Neural cell (in vitro differentiated cells): ENCODE measurements around the gene EPHB4. TPM values are rescaled to one million over a fixed set of nuclear protein-coding genes. Genes with fewer than 3 reads are reported as not detected.

Source experiments
- H2AFZ ChIP-seq: fragments of 200-600, 300-800 bp; sonication (generic), shearing (Covaris generic); 2 replicates; pipeline ENCODE4 v1.6.0; 2014; ENCODE audit warnings: low read depth, mild to moderate bottlenecking, antibody characterized with exemption, low read length, moderate library complexity
- H3F3A ChIP-seq: fragments of 200-600 bp; shearing (Covaris generic); 2 replicates; pipeline ENCODE4 v1.6.1; 2016; ENCODE audit warnings: mild to moderate bottlenecking, moderate library complexity, mixed read lengths, antibody characterized with exemption, low read length; ENCODE audit not compliant: insufficient read depth, poor library complexity, severe bottlenecking
- H3K27ac ChIP-seq: fragments of 200-600, 300-800 bp; sonication (generic), shearing (Covaris generic); 2 replicates; pipeline ENCODE4 v1.5.1; 2014; ENCODE audit warnings: mild to moderate bottlenecking, low read length, moderate library complexity
- H3K27me3 ChIP-seq: fragments of 300-800, 200-600 bp; sonication (generic), shearing (Covaris generic); 2 replicates; pipeline ENCODE4 v1.6.0; 2014; ENCODE audit warnings: mild to moderate bottlenecking, low read depth, low read length, moderate library complexity; ENCODE audit not compliant: insufficient read depth
- H3K36me3 ChIP-seq: fragments of 300-800, 200-600 bp; sonication (generic), shearing (Covaris generic); 2 replicates; pipeline ENCODE4 v1.5.1; 2014; ENCODE audit warnings: mild to moderate bottlenecking, antibody characterized with exemption, low read length, moderate library complexity; ENCODE audit not compliant: insufficient read depth
- H3K4me2 ChIP-seq: fragments of 300-800, 200-600 bp; sonication (generic), shearing (Covaris generic); 2 replicates; pipeline ENCODE4 v1.6.0; 2014; ENCODE audit warnings: mild to moderate bottlenecking, low read length
- H3K4me3 ChIP-seq: fragments of 300-800, 200-600 bp; sonication (generic), shearing (Covaris generic); 2 replicates; pipeline ENCODE4 v1.5.1; 2014; ENCODE audit warnings: mild to moderate bottlenecking, low read length, moderate library complexity
- H3K79me2 ChIP-seq: fragments of 200-600 bp; shearing (Covaris generic); replicated peaks from 2 replicates; pipeline ENCODE4 v1.6.0; 2014; ENCODE audit warnings: mild to moderate bottlenecking, low read length, moderate library complexity; ENCODE audit not compliant: insufficient read depth
- H3K9ac ChIP-seq: fragments of 300-800, 200-600 bp; sonication (generic), shearing (Covaris generic); 2 replicates; pipeline ENCODE4 v1.6.1; 2016; ENCODE audit warnings: mild to moderate bottlenecking, low read length, mixed read lengths
- H3K9me2 ChIP-seq: fragments of 200-600 bp; shearing (Covaris generic); 2 replicates; pipeline ENCODE4 v1.6.1; 2016; ENCODE audit warnings: mild to moderate bottlenecking, low read length, mixed read lengths; ENCODE audit not compliant: insufficient read depth
- H3K9me3 ChIP-seq: fragments of 200-600, 300-800 bp; sonication (generic), shearing (Covaris generic); 2 replicates; pipeline ENCODE4 v1.6.1; 2016; ENCODE audit warnings: mild to moderate bottlenecking, mixed run types, low read length, moderate library complexity, mixed read lengths
- H4K20me1 ChIP-seq: fragments of 200-600 bp; shearing (Covaris generic); 2 replicates; pipeline ENCODE4 v1.6.1; 2016; ENCODE audit warnings: mild to moderate bottlenecking, mixed run types; ENCODE audit not compliant: insufficient read depth
- EP300 ChIP-seq: fragments of 450-650 bp; conservative IDR thresholded peaks from 2 replicates; pipeline ENCODE4 v1.6.1; 2014; ENCODE audit warnings: antibody characterized with exemption, mild to moderate bottlenecking, moderate library complexity; ENCODE audit not compliant: poor library complexity, severe bottlenecking
- EZH2 ChIP-seq: fragments of 200-600, 300-800 bp; shearing (Covaris generic), sonication (generic); IDR thresholded peaks from 2 replicates; pipeline ENCODE4 v1.6.1; 2014; ENCODE audit warnings: antibody characterized with exemption, low read length, borderline replicate concordance, mild to moderate bottlenecking; ENCODE audit not compliant: insufficient read depth, poor library complexity, severe bottlenecking
- MXI1 ChIP-seq: fragments of 450-650 bp; conservative IDR thresholded peaks from 2 replicates; pipeline ENCODE4 v1.6.1; 2014; ENCODE audit warnings: antibody characterized with exemption, mild to moderate bottlenecking; ENCODE audit not compliant: poor library complexity, severe bottlenecking
- POLR2AphosphoS5 ChIP-seq: IDR thresholded peaks from 2 replicates; pipeline ENCODE4 v1.6.1; 2012
- RAD21 ChIP-seq: fragments of 450-650 bp; conservative IDR thresholded peaks from 2 replicates; pipeline ENCODE4 v1.6.1; 2014; ENCODE audit warnings: antibody characterized with exemption, mild to moderate bottlenecking, moderate library complexity
- SMC3 ChIP-seq: fragments of 450-650 bp; conservative IDR thresholded peaks from 2 replicates; pipeline ENCODE4 v1.6.1; 2014; ENCODE audit warnings: antibody characterized with exemption, mild to moderate bottlenecking, moderate library complexity; ENCODE audit not compliant: poor library complexity
- TAF1 ChIP-seq: IDR thresholded peaks from 2 replicates; pipeline ENCODE4 v1.6.1; 2012; ENCODE audit warnings: low read depth
- polyA plus RNA-seq: library from polyadenylated mRNA; depleted of rRNA; stranded (reverse); fragments of >200 nt; gene quantifications from 2 replicates; pipeline ENCODE4 v1.2.3, GENCODE V29; 2014
- TF ChIP-seq, protein P1 (sequence below): fragments of 450-650 bp; IDR thresholded peaks from 2 replicates; pipeline ENCODE4 v1.5.1; 2014; ENCODE audit warnings: antibody characterized with exemption, mild to moderate bottlenecking, moderate library complexity; ENCODE audit not compliant: poor library complexity, severe bottlenecking
- TF ChIP-seq, protein P2 (sequence below): IDR thresholded peaks from 2 replicates; pipeline ENCODE4 v1.6.1; 2012; ENCODE audit warnings: borderline replicate concordance

EPHB4 gene
- polyA plus RNA-seq, 1 donor from 2014 or later = 0.92 TPM

DNA sequence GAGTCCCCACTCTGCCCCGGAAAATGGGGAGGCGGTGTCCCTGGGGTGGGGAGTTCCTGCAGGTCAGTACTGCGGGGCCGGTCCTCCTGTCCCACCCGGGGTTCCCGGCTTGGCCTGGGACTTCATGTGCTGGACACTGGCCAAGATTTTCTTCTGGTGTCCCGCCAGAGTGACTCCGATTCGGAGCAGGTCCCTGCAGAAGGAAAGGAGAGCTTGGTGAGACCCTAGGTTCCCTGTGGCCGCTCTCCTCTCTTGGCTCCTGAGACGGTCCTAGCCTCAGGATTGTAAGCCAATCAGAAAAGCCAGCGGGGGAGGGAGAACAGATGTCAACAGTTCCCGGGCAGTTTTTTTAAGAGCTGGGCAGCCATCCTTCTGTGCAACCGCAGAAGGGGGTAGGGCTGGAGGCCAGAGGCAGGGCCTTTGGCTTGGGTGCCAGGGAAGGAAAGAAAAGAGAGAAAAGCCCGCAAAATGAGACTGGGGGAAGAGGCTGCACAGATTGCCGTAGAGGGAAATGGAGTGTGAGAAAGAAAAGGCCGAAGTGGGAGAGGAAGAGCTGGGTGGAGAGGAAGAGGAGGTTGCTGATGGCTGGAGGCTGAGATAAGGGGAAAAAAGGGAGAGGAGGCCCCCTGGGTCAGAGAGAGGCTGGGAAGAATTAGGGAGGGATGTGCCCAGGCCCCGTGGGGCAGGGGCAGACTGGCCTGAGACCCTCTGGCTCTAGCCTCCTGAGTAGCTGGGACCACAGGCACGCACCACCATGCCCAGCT, 23.7 kb downstream of the EPHB4 start:
- H3K36me3 ChIP-seq = no peaks in the 10 kb centered on the region

DNA sequence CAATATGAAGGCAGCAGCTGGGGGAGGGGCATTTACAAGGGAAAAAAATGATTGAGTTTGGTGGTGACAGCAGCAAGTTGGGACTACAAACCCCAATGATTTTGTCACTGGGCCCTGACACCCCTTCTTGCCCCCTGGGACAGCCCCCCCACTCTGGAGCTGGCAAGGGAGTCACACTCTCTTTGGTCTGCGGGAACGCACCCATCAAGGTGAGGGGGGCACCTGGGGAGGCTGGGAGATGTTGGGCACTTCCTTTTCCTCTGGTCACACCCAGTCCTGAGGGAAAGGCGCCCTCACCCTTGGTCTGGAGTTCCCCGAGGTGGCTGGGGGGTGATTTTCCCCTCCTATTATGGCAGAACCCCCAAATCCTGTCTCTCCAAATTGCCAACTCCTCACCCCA, 24.4 kb downstream of the EPHB4 start:
- H3K27me3 ChIP-seq = no peaks in the 10 kb centered on the region
- no peaks in the 10 kb centered on the region for H3K9me2 ChIP-seq
- no peak overlapping the region for H2AFZ ChIP-seq
- no peak overlapping the region for H3K4me2 ChIP-seq
- H3F3A ChIP-seq = no peaks in the 10 kb centered on the region
- no peaks in the 10 kb centered on the region for H3K36me3 ChIP-seq
- TF ChIP-seq, protein P1, sequence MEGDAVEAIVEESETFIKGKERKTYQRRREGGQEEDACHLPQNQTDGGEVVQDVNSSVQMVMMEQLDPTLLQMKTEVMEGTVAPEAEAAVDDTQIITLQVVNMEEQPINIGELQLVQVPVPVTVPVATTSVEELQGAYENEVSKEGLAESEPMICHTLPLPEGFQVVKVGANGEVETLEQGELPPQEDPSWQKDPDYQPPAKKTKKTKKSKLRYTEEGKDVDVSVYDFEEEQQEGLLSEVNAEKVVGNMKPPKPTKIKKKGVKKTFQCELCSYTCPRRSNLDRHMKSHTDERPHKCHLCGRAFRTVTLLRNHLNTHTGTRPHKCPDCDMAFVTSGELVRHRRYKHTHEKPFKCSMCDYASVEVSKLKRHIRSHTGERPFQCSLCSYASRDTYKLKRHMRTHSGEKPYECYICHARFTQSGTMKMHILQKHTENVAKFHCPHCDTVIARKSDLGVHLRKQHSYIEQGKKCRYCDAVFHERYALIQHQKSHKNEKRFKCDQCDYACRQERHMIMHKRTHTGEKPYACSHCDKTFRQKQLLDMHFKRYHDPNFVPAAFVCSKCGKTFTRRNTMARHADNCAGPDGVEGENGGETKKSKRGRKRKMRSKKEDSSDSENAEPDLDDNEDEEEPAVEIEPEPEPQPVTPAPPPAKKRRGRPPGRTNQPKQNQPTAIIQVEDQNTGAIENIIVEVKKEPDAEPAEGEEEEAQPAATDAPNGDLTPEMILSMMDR = no peak
- TF ChIP-seq MXI1 (no peak), POLR2AphosphoS5 (no peak), EZH2 (no peak), EP300 (no peak), TAF1 (no peak), SMC3 (no peak), RAD21 (no peak)
- TF ChIP-seq, protein P2, sequence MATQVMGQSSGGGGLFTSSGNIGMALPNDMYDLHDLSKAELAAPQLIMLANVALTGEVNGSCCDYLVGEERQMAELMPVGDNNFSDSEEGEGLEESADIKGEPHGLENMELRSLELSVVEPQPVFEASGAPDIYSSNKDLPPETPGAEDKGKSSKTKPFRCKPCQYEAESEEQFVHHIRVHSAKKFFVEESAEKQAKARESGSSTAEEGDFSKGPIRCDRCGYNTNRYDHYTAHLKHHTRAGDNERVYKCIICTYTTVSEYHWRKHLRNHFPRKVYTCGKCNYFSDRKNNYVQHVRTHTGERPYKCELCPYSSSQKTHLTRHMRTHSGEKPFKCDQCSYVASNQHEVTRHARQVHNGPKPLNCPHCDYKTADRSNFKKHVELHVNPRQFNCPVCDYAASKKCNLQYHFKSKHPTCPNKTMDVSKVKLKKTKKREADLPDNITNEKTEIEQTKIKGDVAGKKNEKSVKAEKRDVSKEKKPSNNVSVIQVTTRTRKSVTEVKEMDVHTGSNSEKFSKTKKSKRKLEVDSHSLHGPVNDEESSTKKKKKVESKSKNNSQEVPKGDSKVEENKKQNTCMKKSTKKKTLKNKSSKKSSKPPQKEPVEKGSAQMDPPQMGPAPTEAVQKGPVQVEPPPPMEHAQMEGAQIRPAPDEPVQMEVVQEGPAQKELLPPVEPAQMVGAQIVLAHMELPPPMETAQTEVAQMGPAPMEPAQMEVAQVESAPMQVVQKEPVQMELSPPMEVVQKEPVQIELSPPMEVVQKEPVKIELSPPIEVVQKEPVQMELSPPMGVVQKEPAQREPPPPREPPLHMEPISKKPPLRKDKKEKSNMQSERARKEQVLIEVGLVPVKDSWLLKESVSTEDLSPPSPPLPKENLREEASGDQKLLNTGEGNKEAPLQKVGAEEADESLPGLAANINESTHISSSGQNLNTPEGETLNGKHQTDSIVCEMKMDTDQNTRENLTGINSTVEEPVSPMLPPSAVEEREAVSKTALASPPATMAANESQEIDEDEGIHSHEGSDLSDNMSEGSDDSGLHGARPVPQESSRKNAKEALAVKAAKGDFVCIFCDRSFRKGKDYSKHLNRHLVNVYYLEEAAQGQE = no peak
- H3K79me2 ChIP-seq = no peaks in the 10 kb centered on the region
- no peaks in the 10 kb centered on the region for H4K20me1 ChIP-seq
- H3K4me3 ChIP-seq = no peak overlapping the region
- no peak overlapping the region for H3K9ac ChIP-seq
- no peaks in the 10 kb centered on the region for H3K9me3 ChIP-seq
- H3K27ac ChIP-seq = no peak overlapping the region

More for the DNA sequence above, 23.7 kb downstream of the EPHB4 start:
- TF ChIP-seq POLR2AphosphoS5 = no peak
- no peak for TF ChIP-seq SMC3
- TF ChIP-seq RAD21 = no peak
- TF ChIP-seq MXI1 = no peak
- TF ChIP-seq EZH2 = no peak
- TF ChIP-seq EP300 = no peak
- TF ChIP-seq, protein P2 = no peak
- TF ChIP-seq, protein P1 = no peak
- TF ChIP-seq TAF1 = no peak
- H3K27ac ChIP-seq = no peak overlapping the region
- no peaks in the 10 kb centered on the region for H3K79me2 ChIP-seq
- H3K9me3 ChIP-seq = no peaks in the 10 kb centered on the region
- H4K20me1 ChIP-seq = no peaks in the 10 kb centered on the region
- no peak overlapping the region for H3K4me3 ChIP-seq
- H3K4me2 ChIP-seq = no peak overlapping the region
- no peaks in the 10 kb centered on the region for H3K9me2 ChIP-seq
- no peaks in the 10 kb centered on the region for H3K27me3 ChIP-seq
- H3K9ac ChIP-seq = no peak overlapping the region
- H2AFZ ChIP-seq = no peak overlapping the region
- H3F3A ChIP-seq = no peaks in the 10 kb centered on the region
